ENCODE data around the gene PHTF2.

The PHTF2 gene

GRCh38 chr7:77975672-77976480 lies 177.3 kb downstream of the PHTF2 start:
- no peak overlapping the region for H3K9ac ChIP-seq (ENCODE audit: low read depth in 1 of 2, low read length in 2 of 2)
- H3K4me3 ChIP-seq (ENCODE audit: low read length in 2 of 2) = no peak overlapping the region
- H3K27me3 ChIP-seq (ENCODE audit: control insufficient read depth in 2 of 2, insufficient read depth in 2 of 2, low read length in 2 of 2) = no peaks in the 10 kb centered on the region
- H3K27ac ChIP-seq (ENCODE audit: low read depth in 2 of 2, low read length in 2 of 2) = no peak overlapping the region
- H3K9me3 ChIP-seq (ENCODE audit: control insufficient read depth in 2 of 2, low read length in 2 of 2) = no peaks in the 10 kb centered on the region
- no peaks in the 10 kb centered on the region for H3K4me1 ChIP-seq (ENCODE audit: control insufficient read depth in 2 of 2, insufficient read depth in 2 of 2, low read length in 2 of 2)
- H3K36me3 ChIP-seq (ENCODE audit: control insufficient read depth in 2 of 2, insufficient read depth in 2 of 2, low read length in 2 of 2) = no peaks in the 10 kb centered on the region

- Histone ChIP-seq H3K36me3 (ENCODE audit: control insufficient read depth in 2 of 2, insufficient read depth in 2 of 2, low read length in 2 of 2) (no peaks in the 10 kb centered on the region), H3K4me3 (ENCODE audit: low read length in 2 of 2) (no peak overlapping the region), H3K4me1 (ENCODE audit: control insufficient read depth in 2 of 2, insufficient read depth in 2 of 2, low read length in 2 of 2) (no peaks in the 10 kb centered on the region), H3K27ac (ENCODE audit: low read depth in 2 of 2, low read length in 2 of 2) (no peak overlapping the region), H3K27me3 (ENCODE audit: control insufficient read depth in 2 of 2, insufficient read depth in 2 of 2, low read length in 2 of 2) (no peaks in the 10 kb centered on the region), H3K9ac (ENCODE audit: low read depth in 1 of 2, low read length in 2 of 2) (no peak overlapping the region), H3K9me3 (ENCODE audit: control insufficient read depth in 2 of 2, low read length in 2 of 2) (no peaks in the 10 kb centered on the region)
Measured at GRCh38 chr7:77979219-77979618, 180.6 kb downstream of the PHTF2 start.

GRCh38 chr7:77980087-77980713 lies 181.6 kb downstream of the PHTF2 start:
- Histone ChIP-seq H3K9ac (ENCODE audit: low read depth in 1 of 2, low read length in 2 of 2) (no peak overlapping the region), H3K4me3 (ENCODE audit: low read length in 2 of 2) (no peak overlapping the region), H3K36me3 (ENCODE audit: control insufficient read depth in 2 of 2, insufficient read depth in 2 of 2, low read length in 2 of 2) (no peaks in the 10 kb centered on the region), H3K4me1 (ENCODE audit: control insufficient read depth in 2 of 2, insufficient read depth in 2 of 2, low read length in 2 of 2) (no peaks in the 10 kb centered on the region), H3K27me3 (ENCODE audit: control insufficient read depth in 2 of 2, insufficient read depth in 2 of 2, low read length in 2 of 2) (no peaks in the 10 kb centered on the region), H3K9me3 (ENCODE audit: control insufficient read depth in 2 of 2, low read length in 2 of 2) (no peaks in the 10 kb centered on the region), H3K27ac (ENCODE audit: low read depth in 2 of 2, low read length in 2 of 2) (no peak overlapping the region)

- H3K4me3 ChIP-seq (ENCODE audit: low read length in 2 of 2) = no peak overlapping the region
- H3K4me1 ChIP-seq (ENCODE audit: control insufficient read depth in 2 of 2, insufficient read depth in 2 of 2, low read length in 2 of 2) = no peaks in the 10 kb centered on the region
- H3K9ac ChIP-seq (ENCODE audit: low read depth in 1 of 2, low read length in 2 of 2) = no peak overlapping the region
Measured at GRCh38 chr7:77982926-77983550, 184.5 kb downstream of the PHTF2 start.

GRCh38 chr7:77983973-77984372 lies 185.4 kb downstream of the PHTF2 start:
- Histone ChIP-seq H3K4me3 (ENCODE audit: low read length in 2 of 2) (no peak overlapping the region), H3K27ac (ENCODE audit: low read depth in 2 of 2, low read length in 2 of 2) (no peak overlapping the region), H3K4me1 (ENCODE audit: control insufficient read depth in 2 of 2, insufficient read depth in 2 of 2, low read length in 2 of 2) (no peaks in the 10 kb centered on the region), H3K9me3 (ENCODE audit: control insufficient read depth in 2 of 2, low read length in 2 of 2) (no peaks in the 10 kb centered on the region), H3K36me3 (ENCODE audit: control insufficient read depth in 2 of 2, insufficient read depth in 2 of 2, low read length in 2 of 2) (no peaks in the 10 kb centered on the region), H3K9ac (ENCODE audit: low read depth in 1 of 2, low read length in 2 of 2) (no peak overlapping the region), H3K27me3 (ENCODE audit: control insufficient read depth in 2 of 2, insufficient read depth in 2 of 2, low read length in 2 of 2) (no peaks in the 10 kb centered on the region)

More at GRCh38 chr7:77982926-77983550, 184.5 kb downstream of the PHTF2 start:
- no peaks in the 10 kb centered on the region for H3K27me3 ChIP-seq (ENCODE audit: control insufficient read depth in 2 of 2, insufficient read depth in 2 of 2, low read length in 2 of 2)
- H3K36me3 ChIP-seq (ENCODE audit: control insufficient read depth in 2 of 2, insufficient read depth in 2 of 2, low read length in 2 of 2) = no peaks in the 10 kb centered on the region
- no peaks in the 10 kb centered on the region for H3K9me3 ChIP-seq (ENCODE audit: control insufficient read depth in 2 of 2, low read length in 2 of 2)
- no peak overlapping the region for H3K27ac ChIP-seq (ENCODE audit: low read depth in 2 of 2, low read length in 2 of 2)

GRCh38 chr7:77985232-77985973 lies 186.8 kb downstream of the PHTF2 start:
- Histone ChIP-seq H3K4me3 (ENCODE audit: low read length in 2 of 2) (no peak overlapping the region), H3K27ac (ENCODE audit: low read depth in 2 of 2, low read length in 2 of 2) (no peak overlapping the region), H3K36me3 (ENCODE audit: control insufficient read depth in 2 of 2, insufficient read depth in 2 of 2, low read length in 2 of 2) (no peaks in the 10 kb centered on the region), H3K27me3 (ENCODE audit: control insufficient read depth in 2 of 2, insufficient read depth in 2 of 2, low read length in 2 of 2) (no peaks in the 10 kb centered on the region), H3K9ac (ENCODE audit: low read depth in 1 of 2, low read length in 2 of 2) (no peak overlapping the region), H3K9me3 (ENCODE audit: control insufficient read depth in 2 of 2, low read length in 2 of 2) (no peaks in the 10 kb centered on the region), H3K4me1 (ENCODE audit: control insufficient read depth in 2 of 2, insufficient read depth in 2 of 2, low read length in 2 of 2) (peaks cover 0 to 2% of the 10 kb centered on the region in 2 donors)

- Histone ChIP-seq H3K4me1 (ENCODE audit: control insufficient read depth in 2 of 2, insufficient read depth in 2 of 2, low read length in 2 of 2) (peaks cover 4 to 5% of the 10 kb centered on the region in 2 donors), H3K9me3 (ENCODE audit: control insufficient read depth in 2 of 2, low read length in 2 of 2) (no peaks in the 10 kb centered on the region), H3K9ac (ENCODE audit: low read depth in 1 of 2, low read length in 2 of 2) (no peak overlapping the region), H3K27ac (ENCODE audit: low read depth in 2 of 2, low read length in 2 of 2) (no peak overlapping the region), H3K4me3 (ENCODE audit: low read length in 2 of 2) (no peak overlapping the region), H3K27me3 (ENCODE audit: control insufficient read depth in 2 of 2, insufficient read depth in 2 of 2, low read length in 2 of 2) (no peaks in the 10 kb centered on the region), H3K36me3 (ENCODE audit: control insufficient read depth in 2 of 2, insufficient read depth in 2 of 2, low read length in 2 of 2) (no peaks in the 10 kb centered on the region)
Measured at GRCh38 chr7:77985974-77986339, 187.4 kb downstream of the PHTF2 start.

GRCh38 chr7:77989981-77990566 lies 191.5 kb downstream of the PHTF2 start:
- H3K9me3 ChIP-seq (ENCODE audit: control insufficient read depth in 2 of 2, low read length in 2 of 2) = no peaks in the 10 kb centered on the region
- H3K27me3 ChIP-seq (ENCODE audit: control insufficient read depth in 2 of 2, insufficient read depth in 2 of 2, low read length in 2 of 2) = no peaks in the 10 kb centered on the region
- peak overlapping the region; percentile 45 to 46 for H3K27ac ChIP-seq (ENCODE audit: low read depth in 2 of 2, low read length in 2 of 2)
- H3K4me3 ChIP-seq (ENCODE audit: low read length in 2 of 2) = peak overlapping the region in 1 of 2 donors; percentile 53
- H3K36me3 ChIP-seq (ENCODE audit: control insufficient read depth in 2 of 2, insufficient read depth in 2 of 2, low read length in 2 of 2) = no peaks in the 10 kb centered on the region
- no peak overlapping the region for H3K9ac ChIP-seq (ENCODE audit: low read depth in 1 of 2, low read length in 2 of 2)
- H3K4me1 ChIP-seq (ENCODE audit: control insufficient read depth in 2 of 2, insufficient read depth in 2 of 2, low read length in 2 of 2) = peaks cover 4 to 11% of the 10 kb centered on the region in 2 donors

- H3K27me3 ChIP-seq (ENCODE audit: control insufficient read depth in 2 of 2, insufficient read depth in 2 of 2, low read length in 2 of 2) = no peaks in the 10 kb centered on the region
- peak overlapping the region in 1 of 2 donors; percentile 20 for H3K4me3 ChIP-seq (ENCODE audit: low read length in 2 of 2)
- H3K4me1 ChIP-seq (ENCODE audit: control insufficient read depth in 2 of 2, insufficient read depth in 2 of 2, low read length in 2 of 2) = peaks cover 4 to 11% of the 10 kb centered on the region in 2 donors
- H3K9ac ChIP-seq (ENCODE audit: low read depth in 1 of 2, low read length in 2 of 2) = no peak overlapping the region
- no peaks in the 10 kb centered on the region for H3K36me3 ChIP-seq (ENCODE audit: control insufficient read depth in 2 of 2, insufficient read depth in 2 of 2, low read length in 2 of 2)
- H3K9me3 ChIP-seq (ENCODE audit: control insufficient read depth in 2 of 2, low read length in 2 of 2) = no peaks in the 10 kb centered on the region
- H3K27ac ChIP-seq (ENCODE audit: low read depth in 2 of 2, low read length in 2 of 2) = peak overlapping the region in 1 of 2 donors; percentile 46
Measured at GRCh38 chr7:77991656-77992055, 193.1 kb downstream of the PHTF2 start.

All from mucosa of rectum (tissue), 2 donors.